Activated CD4-positive, alpha-beta T cell treated with anti-CD3 and anti-CD28 coated beads, Interleukin-2, Interleukin-6, amounts not matched to agents 100 ng/mL and 50 ng/mL, durations not matched to agents 16 hours and 8 hours (primary cell): ENCODE data around the gene MED15.

Source experiments
- DNase-seq: peaks from one replicate; pipeline ENCODE4 v3.0.0-alpha.2; 2020

The MED15 gene

GRCh38 chr22:20573833-20574615 is 66.6 kb downstream of the MED15 start:
- no peak for DNase-seq

- DNase-seq = no peak
Observed at GRCh38 chr22:20574920-20575353, 67.5 kb downstream of the MED15 start.

GRCh38 chr22:20575724-20576444 is 68.5 kb downstream of the MED15 start:
- no peak for DNase-seq

- no peak for DNase-seq
Observed at GRCh38 chr22:20576445-20576816, 69.0 kb downstream of the MED15 start.

GRCh38 chr22:20577045-20577444 is 69.6 kb downstream of the MED15 start:
- DNase-seq = no peak

- no peak for DNase-seq
Observed at GRCh38 chr22:20577549-20577975, 70.2 kb downstream of the MED15 start.

GRCh38 chr22:20578192-20578591 is 70.8 kb downstream of the MED15 start:
- DNase-seq = no peak

- no peak for DNase-seq
Observed at GRCh38 chr22:20578707-20579106, 71.3 kb downstream of the MED15 start.

GRCh38 chr22:20579273-20580120 is 72.1 kb downstream of the MED15 start:
- DNase-seq = no peak

GRCh38 chr22:20580179-20580578 is 72.8 kb downstream of the MED15 start:
- DNase-seq = no peak

- DNase-seq = no peak
Observed at GRCh38 chr22:20580611-20581502, 73.4 kb downstream of the MED15 start.

GRCh38 chr22:20581503-20582170 is 74.2 kb downstream of the MED15 start:
- DNase-seq = no peak

- DNase-seq = no peak
Observed at GRCh38 chr22:20582171-20582511, 74.7 kb downstream of the MED15 start.

- DNase-seq = no peak
Observed at GRCh38 chr22:20582520-20583361, 75.3 kb downstream of the MED15 start.

GRCh38 chr22:20583471-20583922 is 76.1 kb downstream of the MED15 start:
- no peak for DNase-seq

- DNase-seq = no peak
Observed at GRCh38 chr22:20584029-20584871, 76.8 kb downstream of the MED15 start.

GRCh38 chr22:20584872-20585638 is 77.6 kb downstream of the MED15 start:
- no peak for DNase-seq

- no peak for DNase-seq
Observed at GRCh38 chr22:20585639-20586402, 78.4 kb downstream of the MED15 start.
